Right lobe of liver (tissue), 4 donors: ENCODE measurements around the gene CD99.

ENCODE experiments used
- POLR2A ChIP-seq: fragments of 450-650 bp; IDR thresholded peaks from one replicate; pipeline ENCODE4 v1.6.1; 2017; ENCODE audit warnings: antibody characterized with exemption, mild to moderate bottlenecking
- TF ChIP-seq, protein P1 (sequence below), 4 donors: fragments of 200-600 bp in 3 of 4; fragments of 450-650 bp in 1 of 4; IDR thresholded peaks; one replicate each; pipeline versions ENCODE4 v1.5.1 to v1.8.0; 2016 to 2022; ENCODE audit warnings: antibody characterized with exemption in 4 of 4, mild to moderate bottlenecking in 2 of 4
- donor health status: DM: no; HTN: no; CAD: no.
- donor health status: DM: no; HTN: no; CAD: no.
- donor health status: DM: no; HTN: yes; CAD: no.

GRCh38 chrX:2697741-2698299 is 6.7 kb downstream of the CD99 start:
- TF ChIP-seq, protein P1, sequence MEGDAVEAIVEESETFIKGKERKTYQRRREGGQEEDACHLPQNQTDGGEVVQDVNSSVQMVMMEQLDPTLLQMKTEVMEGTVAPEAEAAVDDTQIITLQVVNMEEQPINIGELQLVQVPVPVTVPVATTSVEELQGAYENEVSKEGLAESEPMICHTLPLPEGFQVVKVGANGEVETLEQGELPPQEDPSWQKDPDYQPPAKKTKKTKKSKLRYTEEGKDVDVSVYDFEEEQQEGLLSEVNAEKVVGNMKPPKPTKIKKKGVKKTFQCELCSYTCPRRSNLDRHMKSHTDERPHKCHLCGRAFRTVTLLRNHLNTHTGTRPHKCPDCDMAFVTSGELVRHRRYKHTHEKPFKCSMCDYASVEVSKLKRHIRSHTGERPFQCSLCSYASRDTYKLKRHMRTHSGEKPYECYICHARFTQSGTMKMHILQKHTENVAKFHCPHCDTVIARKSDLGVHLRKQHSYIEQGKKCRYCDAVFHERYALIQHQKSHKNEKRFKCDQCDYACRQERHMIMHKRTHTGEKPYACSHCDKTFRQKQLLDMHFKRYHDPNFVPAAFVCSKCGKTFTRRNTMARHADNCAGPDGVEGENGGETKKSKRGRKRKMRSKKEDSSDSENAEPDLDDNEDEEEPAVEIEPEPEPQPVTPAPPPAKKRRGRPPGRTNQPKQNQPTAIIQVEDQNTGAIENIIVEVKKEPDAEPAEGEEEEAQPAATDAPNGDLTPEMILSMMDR (IDR thresholded peaks at IDR 0.05): no peak
- no peak for TF ChIP-seq POLR2A
